Neutrophil (primary cell): ENCODE measurements around the gene SAMD11.

Experiments used
- H3K27ac ChIP-seq: fragments of 200-600 bp; sonication (generic); 2 replicates; pipeline ENCODE4 v1.5.1; 2016; ENCODE audit warnings: mild to moderate bottlenecking, moderate library complexity
- H3K27me3 ChIP-seq: fragments of 200-600 bp; sonication (generic); 2 replicates; pipeline ENCODE4 v1.6.0; 2016; ENCODE audit warnings: mild to moderate bottlenecking
- H3K36me3 ChIP-seq: fragments of 200-600 bp; sonication (generic); 2 replicates; pipeline ENCODE4 v1.5.1; 2017
- H3K4me1 ChIP-seq, 2 experiments: fragments of 200-600 bp in 1 of 2; sonication (generic) in 1 of 2; 1 replicate in 1 of 2; 2 replicates in 1 of 2; pipeline versions ENCODE4 v1.5.1 to v1.6.1; 2013 to 2016; ENCODE audit warnings: low read depth in 1 of 2, low read length in 1 of 2, mild to moderate bottlenecking in 1 of 2, moderate library complexity in 1 of 2; ENCODE audit not compliant: control insufficient read depth in 1 of 2, insufficient read depth in 1 of 2
- H3K4me3 ChIP-seq, 2 experiments: fragments of 200-600 bp in 1 of 2; sonication (generic) in 1 of 2; 1 replicate in 1 of 2; 2 replicates in 1 of 2; pipeline ENCODE4 v1.5.1; 2013 to 2016; ENCODE audit warnings: low read depth in 1 of 2, low read length in 1 of 2, mild to moderate bottlenecking in 1 of 2, moderate library complexity in 1 of 2
- H3K9me3 ChIP-seq: fragments of 200-600 bp; sonication (generic); 2 replicates; pipeline ENCODE4 v1.5.1; 2016
- CTCF ChIP-seq: fragments of 200-600 bp; sonication (generic); IDR thresholded peaks from 2 replicates; pipeline ENCODE4 v1.5.1; 2016; ENCODE audit warnings: antibody characterized with exemption

The SAMD11 gene

GRCh38 chr1:960363-961131, 36.8 kb downstream of the SAMD11 start, which contains the start of gene KLHL17:
Gene KLHL17, plus strand, starts transcription at chr1:960584. Its CDS starts 110 bp downstream, at chr1:960694.
- H3K4me1 ChIP-seq: peaks cover 30 to 31% of the 10 kb centered on the region in 2 experiments
- H3K36me3 ChIP-seq: peaks cover 3% of the 10 kb centered on the region
- no peak within 1 kb of the TSS for H3K27ac ChIP-seq
- H3K4me3 ChIP-seq: peak within 1 kb of the TSS; percentile 92 to 100
- H3K9me3 ChIP-seq: no peaks in the 10 kb centered on the region
- TF ChIP-seq CTCF: peak; percentile 10
- H3K27me3 ChIP-seq: peaks cover 46% of the 10 kb centered on the region

GRCh38 chr1:961132-961669, 37.5 kb downstream of the SAMD11 start:
- no peak overlapping the region for H3K27ac ChIP-seq
- no peaks in the 10 kb centered on the region for H3K9me3 ChIP-seq
- H3K36me3 ChIP-seq: no peaks in the 10 kb centered on the region
- peaks cover 52% of the 10 kb centered on the region for H3K27me3 ChIP-seq
- H3K4me3 ChIP-seq: peak overlapping the region; percentile 63 to 100
- peaks cover 28 to 29% of the 10 kb centered on the region in 2 experiments for H3K4me1 ChIP-seq
- no peak for TF ChIP-seq CTCF

- no peak overlapping the region for H3K27ac ChIP-seq
- H3K36me3 ChIP-seq: no peaks in the 10 kb centered on the region
- H3K4me1 ChIP-seq: peaks cover 38% of the 10 kb centered on the region in 2 experiments
- peaks cover 67% of the 10 kb centered on the region for H3K27me3 ChIP-seq
- H3K4me3 ChIP-seq: no peak overlapping the region
- TF ChIP-seq CTCF: no peak
- H3K9me3 ChIP-seq: no peaks in the 10 kb centered on the region
These were observed 38.9 kb downstream of the SAMD11 start for GRCh38 chr1:962381-963300.

GRCh38 chr1:963301-963651, 39.6 kb downstream of the SAMD11 start:
- H3K36me3 ChIP-seq: no peaks in the 10 kb centered on the region
- no peaks in the 10 kb centered on the region for H3K9me3 ChIP-seq
- peaks cover 73% of the 10 kb centered on the region for H3K27me3 ChIP-seq
- H3K27ac ChIP-seq: no peak overlapping the region
- H3K4me3 ChIP-seq: no peak overlapping the region
- TF ChIP-seq CTCF: no peak
- H3K4me1 ChIP-seq: peaks cover 34 to 37% of the 10 kb centered on the region in 2 experiments

- Histone ChIP-seq H3K4me3 (no peak overlapping the region), H3K4me1 (peaks cover 27 to 31% of the 10 kb centered on the region in 2 experiments), H3K27me3 (peaks cover 79% of the 10 kb centered on the region), H3K9me3 (no peaks in the 10 kb centered on the region), H3K27ac (no peak overlapping the region), H3K36me3 (no peaks in the 10 kb centered on the region)
- no peak for TF ChIP-seq CTCF
These were observed 40.2 kb downstream of the SAMD11 start for GRCh38 chr1:963746-964525.
